Liver (tissue), 3 donors: ENCODE measurements around the gene NFILZ.

Experiments
- GABPA ChIP-seq, 2 donors: IDR thresholded peaks in 1 of 2; conservative IDR thresholded peaks in 1 of 2; 2 replicates each; pipeline ENCODE4 v1.6.1; 2016; ENCODE audit warnings: antibody characterized with exemption in 2 of 2, mild to moderate bottlenecking in 1 of 2, moderate library complexity in 1 of 2
- JUND ChIP-seq, 2 donors: IDR thresholded peaks; 2 replicates each; pipeline ENCODE4 v1.6.1; 2016; ENCODE audit warnings: antibody characterized with exemption in 2 of 2
- RXRA ChIP-seq, 2 donors: IDR thresholded peaks; 2 replicates each; pipeline ENCODE4 v1.6.1; 2017 to 2018; ENCODE audit warnings: antibody characterized with exemption in 2 of 2, mild to moderate bottlenecking in 1 of 2
- YY1 ChIP-seq: IDR thresholded peaks from 2 replicates; pipeline ENCODE4 v1.6.1; 2016; ENCODE audit warnings: antibody characterized with exemption, mild to moderate bottlenecking
- TF ChIP-seq, protein P1 (sequence below): fragments of 150-350 bp; IDR thresholded peaks from 2 replicates; pipeline ENCODE4 v1.5.1; 2017; ENCODE audit warnings: improper control_type of control experiment, low read depth, low read length; ENCODE audit not compliant: missing input control
- TF ChIP-seq, protein P2 (sequence below): IDR thresholded peaks from 2 replicates; pipeline ENCODE4 v1.6.1; 2016; ENCODE audit warnings: antibody characterized with exemption, mild to moderate bottlenecking
- TF ChIP-seq, protein P3 (sequence below): IDR thresholded peaks from 2 replicates; pipeline ENCODE4 v1.6.1; 2016; ENCODE audit warnings: antibody characterized with exemption
- donor health status: healthy.
- donor health status: healthy.

DNA sequence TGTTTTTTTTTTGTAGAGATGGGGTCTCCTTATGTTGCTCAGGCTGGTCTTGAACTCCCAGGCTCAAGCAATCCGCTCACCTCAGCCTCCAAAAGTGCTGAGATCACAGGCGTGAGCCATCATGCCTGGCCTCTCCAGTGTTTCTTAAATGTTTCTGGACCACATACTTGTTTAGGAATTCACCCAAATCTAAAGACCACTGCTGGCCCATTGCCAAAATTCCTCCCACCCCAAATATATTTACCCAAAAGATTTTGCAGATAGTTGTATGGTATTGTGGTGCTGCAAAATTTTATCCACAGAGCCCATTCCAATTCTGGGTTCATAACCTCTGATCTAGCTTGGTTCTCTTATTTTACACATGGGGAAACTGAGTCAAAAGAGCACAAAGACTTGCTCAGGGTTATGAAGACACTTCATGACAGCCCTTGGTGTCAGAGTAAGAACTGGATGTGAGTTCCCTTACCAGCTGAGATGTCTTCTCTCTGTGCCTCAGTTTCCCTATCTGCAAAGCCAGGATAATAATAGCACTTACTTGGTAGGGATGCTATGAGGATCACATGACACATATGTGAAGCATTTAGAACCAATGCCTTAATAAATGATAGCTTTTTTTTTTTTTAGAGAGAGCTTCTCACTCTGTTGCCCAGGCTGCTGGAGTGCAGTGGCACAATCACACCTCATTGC is 10.9 kb downstream of the NFILZ start:
- TF ChIP-seq, protein P1, sequence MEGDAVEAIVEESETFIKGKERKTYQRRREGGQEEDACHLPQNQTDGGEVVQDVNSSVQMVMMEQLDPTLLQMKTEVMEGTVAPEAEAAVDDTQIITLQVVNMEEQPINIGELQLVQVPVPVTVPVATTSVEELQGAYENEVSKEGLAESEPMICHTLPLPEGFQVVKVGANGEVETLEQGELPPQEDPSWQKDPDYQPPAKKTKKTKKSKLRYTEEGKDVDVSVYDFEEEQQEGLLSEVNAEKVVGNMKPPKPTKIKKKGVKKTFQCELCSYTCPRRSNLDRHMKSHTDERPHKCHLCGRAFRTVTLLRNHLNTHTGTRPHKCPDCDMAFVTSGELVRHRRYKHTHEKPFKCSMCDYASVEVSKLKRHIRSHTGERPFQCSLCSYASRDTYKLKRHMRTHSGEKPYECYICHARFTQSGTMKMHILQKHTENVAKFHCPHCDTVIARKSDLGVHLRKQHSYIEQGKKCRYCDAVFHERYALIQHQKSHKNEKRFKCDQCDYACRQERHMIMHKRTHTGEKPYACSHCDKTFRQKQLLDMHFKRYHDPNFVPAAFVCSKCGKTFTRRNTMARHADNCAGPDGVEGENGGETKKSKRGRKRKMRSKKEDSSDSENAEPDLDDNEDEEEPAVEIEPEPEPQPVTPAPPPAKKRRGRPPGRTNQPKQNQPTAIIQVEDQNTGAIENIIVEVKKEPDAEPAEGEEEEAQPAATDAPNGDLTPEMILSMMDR = no peak
- TF ChIP-seq YY1 (no peak), JUND (IDR thresholded peaks at IDR 0.05) (no peak), GABPA (IDR thresholded peaks at IDR 0.05 in 1 of 2, conservative IDR thresholded peaks at IDR 0.05 in 1 of 2) (no peak), RXRA (IDR thresholded peaks at IDR 0.05) (no peak)
- TF ChIP-seq, protein P2, sequence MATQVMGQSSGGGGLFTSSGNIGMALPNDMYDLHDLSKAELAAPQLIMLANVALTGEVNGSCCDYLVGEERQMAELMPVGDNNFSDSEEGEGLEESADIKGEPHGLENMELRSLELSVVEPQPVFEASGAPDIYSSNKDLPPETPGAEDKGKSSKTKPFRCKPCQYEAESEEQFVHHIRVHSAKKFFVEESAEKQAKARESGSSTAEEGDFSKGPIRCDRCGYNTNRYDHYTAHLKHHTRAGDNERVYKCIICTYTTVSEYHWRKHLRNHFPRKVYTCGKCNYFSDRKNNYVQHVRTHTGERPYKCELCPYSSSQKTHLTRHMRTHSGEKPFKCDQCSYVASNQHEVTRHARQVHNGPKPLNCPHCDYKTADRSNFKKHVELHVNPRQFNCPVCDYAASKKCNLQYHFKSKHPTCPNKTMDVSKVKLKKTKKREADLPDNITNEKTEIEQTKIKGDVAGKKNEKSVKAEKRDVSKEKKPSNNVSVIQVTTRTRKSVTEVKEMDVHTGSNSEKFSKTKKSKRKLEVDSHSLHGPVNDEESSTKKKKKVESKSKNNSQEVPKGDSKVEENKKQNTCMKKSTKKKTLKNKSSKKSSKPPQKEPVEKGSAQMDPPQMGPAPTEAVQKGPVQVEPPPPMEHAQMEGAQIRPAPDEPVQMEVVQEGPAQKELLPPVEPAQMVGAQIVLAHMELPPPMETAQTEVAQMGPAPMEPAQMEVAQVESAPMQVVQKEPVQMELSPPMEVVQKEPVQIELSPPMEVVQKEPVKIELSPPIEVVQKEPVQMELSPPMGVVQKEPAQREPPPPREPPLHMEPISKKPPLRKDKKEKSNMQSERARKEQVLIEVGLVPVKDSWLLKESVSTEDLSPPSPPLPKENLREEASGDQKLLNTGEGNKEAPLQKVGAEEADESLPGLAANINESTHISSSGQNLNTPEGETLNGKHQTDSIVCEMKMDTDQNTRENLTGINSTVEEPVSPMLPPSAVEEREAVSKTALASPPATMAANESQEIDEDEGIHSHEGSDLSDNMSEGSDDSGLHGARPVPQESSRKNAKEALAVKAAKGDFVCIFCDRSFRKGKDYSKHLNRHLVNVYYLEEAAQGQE = no peak
- TF ChIP-seq, protein P3, sequence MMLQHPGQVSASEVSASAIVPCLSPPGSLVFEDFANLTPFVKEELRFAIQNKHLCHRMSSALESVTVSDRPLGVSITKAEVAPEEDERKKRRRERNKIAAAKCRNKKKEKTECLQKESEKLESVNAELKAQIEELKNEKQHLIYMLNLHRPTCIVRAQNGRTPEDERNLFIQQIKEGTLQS = no peak
